GM23248 (cell line): Measurements from ENCODE around the gene RAI2.

Source experiments
- EZH2 ChIP-seq: fragments of 200-600 bp; sonication (generic); IDR thresholded peaks from 2 replicates; pipeline ENCODE4 v1.6.1; 2018; ENCODE audit warnings: antibody characterized with exemption, mild to moderate bottlenecking; ENCODE audit not compliant: insufficient read depth, poor library complexity, severe bottlenecking
- EZH2phosphoT487 ChIP-seq: fragments of 200-600 bp; sonication (generic); IDR thresholded peaks from 2 replicates; pipeline ENCODE4 v1.6.1; 2018; ENCODE audit warnings: antibody characterized with exemption, moderate library complexity, mild to moderate bottlenecking, low read depth; ENCODE audit not compliant: insufficient read depth

DNA sequence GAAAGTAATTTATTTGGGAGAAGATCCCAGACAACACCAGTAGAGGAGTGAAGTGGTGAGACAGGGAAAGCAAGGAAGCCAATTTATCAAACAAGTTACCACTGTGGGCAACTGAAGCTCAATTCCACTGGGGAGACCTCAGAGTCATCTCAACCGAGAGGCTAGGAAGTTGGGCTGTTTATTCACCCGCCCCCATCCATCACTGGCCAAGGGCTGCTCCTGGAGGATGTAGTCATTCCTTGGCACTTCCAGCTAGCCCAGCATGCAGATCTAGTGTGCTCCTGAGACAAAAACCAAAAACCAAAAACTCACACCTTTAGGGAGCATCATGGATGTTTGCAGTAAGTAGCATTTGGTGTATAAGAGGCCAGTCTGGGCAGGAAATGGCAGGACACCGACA, 47.0 kb downstream of the RAI2 start:
- TF ChIP-seq EZH2phosphoT487 = no peak
- TF ChIP-seq EZH2 = no peak
